OCI-LY1 (cell line): ENCODE data around the gene CHST3.

Source experiments
- EZH2 ChIP-seq: fragments of 200-600 bp; sonication (generic), shearing (Covaris generic); IDR thresholded peaks from 2 replicates; pipeline ENCODE4 v1.8.0; 2017; ENCODE audit warnings: borderline replicate concordance, mixed run types, mild to moderate bottlenecking, antibody characterized with exemption, low read length, moderate library complexity, mixed read lengths
- TF ChIP-seq, protein P1 (sequence below): fragments of 200-600 bp; sonication (generic), shearing (Covaris generic); IDR thresholded peaks from 2 replicates; pipeline ENCODE4 v1.5.1; 2017; ENCODE audit warnings: mild to moderate bottlenecking, antibody characterized with exemption, low read length, moderate library complexity, mixed read lengths

DNA sequence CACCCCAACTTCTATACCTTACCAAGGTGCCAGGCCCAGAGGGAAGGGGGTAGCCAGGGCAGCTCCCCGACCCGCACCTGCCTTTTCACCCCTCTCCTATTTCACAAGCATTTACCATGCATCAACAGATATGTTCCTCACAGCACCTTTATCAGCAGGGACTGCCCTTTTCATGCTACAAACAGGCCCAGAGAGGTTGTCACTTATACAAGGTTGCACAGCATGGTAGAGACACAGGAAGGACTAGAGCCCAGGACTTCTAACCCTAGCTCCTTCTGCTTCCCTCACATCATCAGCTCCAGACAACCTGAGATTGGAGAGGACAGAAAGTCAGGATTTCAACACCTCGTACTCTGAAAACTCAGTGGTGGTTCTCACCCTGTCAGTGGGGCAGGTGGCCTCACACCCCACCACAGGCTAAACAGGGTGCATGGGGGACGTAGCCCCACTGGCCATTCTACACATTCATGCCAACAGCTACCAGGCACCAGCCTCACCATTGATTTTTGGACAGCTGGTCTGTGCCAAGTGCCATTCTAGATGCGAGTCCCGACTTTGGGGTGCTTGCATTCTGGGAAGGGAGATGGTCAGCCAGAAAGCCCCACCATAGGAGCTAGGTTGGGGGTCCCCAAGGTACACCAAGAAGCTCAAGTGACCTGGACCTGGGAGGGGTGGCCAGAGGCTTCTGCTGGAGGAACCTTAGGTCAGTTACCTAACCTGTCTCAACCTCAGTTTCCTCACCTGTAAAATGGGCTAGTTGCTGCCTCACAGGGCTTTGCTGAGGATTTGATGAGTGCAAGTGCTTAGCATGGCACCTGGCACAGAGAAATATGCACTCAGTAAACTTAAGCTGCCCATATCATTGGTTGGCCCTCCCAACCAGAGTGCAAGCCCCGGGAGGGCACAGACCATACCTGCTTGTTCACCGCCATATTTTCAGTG lies 38.4 kb downstream of the CHST3 start:
- TF ChIP-seq, protein P1, sequence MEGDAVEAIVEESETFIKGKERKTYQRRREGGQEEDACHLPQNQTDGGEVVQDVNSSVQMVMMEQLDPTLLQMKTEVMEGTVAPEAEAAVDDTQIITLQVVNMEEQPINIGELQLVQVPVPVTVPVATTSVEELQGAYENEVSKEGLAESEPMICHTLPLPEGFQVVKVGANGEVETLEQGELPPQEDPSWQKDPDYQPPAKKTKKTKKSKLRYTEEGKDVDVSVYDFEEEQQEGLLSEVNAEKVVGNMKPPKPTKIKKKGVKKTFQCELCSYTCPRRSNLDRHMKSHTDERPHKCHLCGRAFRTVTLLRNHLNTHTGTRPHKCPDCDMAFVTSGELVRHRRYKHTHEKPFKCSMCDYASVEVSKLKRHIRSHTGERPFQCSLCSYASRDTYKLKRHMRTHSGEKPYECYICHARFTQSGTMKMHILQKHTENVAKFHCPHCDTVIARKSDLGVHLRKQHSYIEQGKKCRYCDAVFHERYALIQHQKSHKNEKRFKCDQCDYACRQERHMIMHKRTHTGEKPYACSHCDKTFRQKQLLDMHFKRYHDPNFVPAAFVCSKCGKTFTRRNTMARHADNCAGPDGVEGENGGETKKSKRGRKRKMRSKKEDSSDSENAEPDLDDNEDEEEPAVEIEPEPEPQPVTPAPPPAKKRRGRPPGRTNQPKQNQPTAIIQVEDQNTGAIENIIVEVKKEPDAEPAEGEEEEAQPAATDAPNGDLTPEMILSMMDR: no peak
- no peak for TF ChIP-seq EZH2
